Measurements from ENCODE around the gene SPEN. TPM values are rescaled to one million over a fixed set of nuclear protein-coding genes. Genes with fewer than 3 reads are reported as not detected.

The SPEN gene
- polyA plus RNA-seq, 1 donor from 2014 or later = 7.1 TPM

GRCh38 chr1:15953294-15953771 is 105.8 kb downstream of the SPEN start:
- Histone ChIP-seq H3K27ac (ENCODE audit: low read length) (no peak overlapping the region), H4K20me1 (ENCODE audit: insufficient read depth) (peaks cover 7% of the 10 kb centered on the region), H3K9me2 (ENCODE audit: insufficient read depth, low read length) (no peaks in the 10 kb centered on the region), H3K79me2 (replicated peaks; ENCODE audit: insufficient read depth, low read length) (peaks cover 10% of the 10 kb centered on the region), H3K9ac (ENCODE audit: low read length) (no peak overlapping the region), H3F3A (ENCODE audit: insufficient read depth, low read length, poor library complexity, severe bottlenecking) (no peaks in the 10 kb centered on the region), H3K36me3 (ENCODE audit: insufficient read depth, low read length) (no peaks in the 10 kb centered on the region), H2AFZ (ENCODE audit: low read depth, low read length) (no peak overlapping the region), H3K4me2 (ENCODE audit: low read length) (no peak overlapping the region), H3K4me3 (ENCODE audit: low read length) (no peak overlapping the region), H3K27me3 (ENCODE audit: insufficient read depth, low read depth, low read length) (no peaks in the 10 kb centered on the region), H3K9me3 (ENCODE audit: low read length) (no peaks in the 10 kb centered on the region)
- no peak for TF ChIP-seq POLR2AphosphoS5 (IDR thresholded peaks at IDR 0.05)
- TF ChIP-seq MXI1 (conservative IDR thresholded peaks at IDR 0.05; ENCODE audit: poor library complexity, severe bottlenecking) = no peak
- no peak for TF ChIP-seq EZH2 (IDR thresholded peaks at IDR 0.05; ENCODE audit: borderline replicate concordance, insufficient read depth, low read length, poor library complexity, severe bottlenecking)
- TF ChIP-seq RAD21 (conservative IDR thresholded peaks at IDR 0.05) = no peak
- TF ChIP-seq TAF1 (IDR thresholded peaks at IDR 0.05; ENCODE audit: low read depth) = no peak
- no peak for TF ChIP-seq CTCF (IDR thresholded peaks at IDR 0.05; ENCODE audit: poor library complexity, severe bottlenecking)
- TF ChIP-seq EP300 (conservative IDR thresholded peaks at IDR 0.05; ENCODE audit: poor library complexity, severe bottlenecking) = no peak
- no peak for TF ChIP-seq REST (IDR thresholded peaks at IDR 0.05; ENCODE audit: borderline replicate concordance)

GRCh38 chr1:15953791-15954241 is 106.3 kb downstream of the SPEN start:
- no peak for TF ChIP-seq SMC3 (conservative IDR thresholded peaks at IDR 0.05; ENCODE audit: poor library complexity)
- no peak for TF ChIP-seq POLR2AphosphoS5 (IDR thresholded peaks at IDR 0.05)
- TF ChIP-seq CTCF (IDR thresholded peaks at IDR 0.05; ENCODE audit: poor library complexity, severe bottlenecking) = no peak
- no peak for TF ChIP-seq EP300 (conservative IDR thresholded peaks at IDR 0.05; ENCODE audit: poor library complexity, severe bottlenecking)
- no peak for TF ChIP-seq RAD21 (conservative IDR thresholded peaks at IDR 0.05)
- no peak for TF ChIP-seq MXI1 (conservative IDR thresholded peaks at IDR 0.05; ENCODE audit: poor library complexity, severe bottlenecking)
- TF ChIP-seq TAF1 (IDR thresholded peaks at IDR 0.05; ENCODE audit: low read depth) = no peak
- TF ChIP-seq EZH2 (IDR thresholded peaks at IDR 0.05; ENCODE audit: borderline replicate concordance, insufficient read depth, low read length, poor library complexity, severe bottlenecking) = no peak
- no peak for TF ChIP-seq REST (IDR thresholded peaks at IDR 0.05; ENCODE audit: borderline replicate concordance)
- Histone ChIP-seq H3K4me3 (ENCODE audit: low read length) (peak overlapping the region; percentile 7), H3K9ac (ENCODE audit: low read length) (no peak overlapping the region), H4K20me1 (ENCODE audit: insufficient read depth) (peaks cover 7% of the 10 kb centered on the region), H3K79me2 (replicated peaks; ENCODE audit: insufficient read depth, low read length) (peaks cover 10% of the 10 kb centered on the region), H3F3A (ENCODE audit: insufficient read depth, low read length, poor library complexity, severe bottlenecking) (no peaks in the 10 kb centered on the region), H3K4me2 (ENCODE audit: low read length) (no peak overlapping the region), H3K27me3 (ENCODE audit: insufficient read depth, low read depth, low read length) (no peaks in the 10 kb centered on the region), H3K9me3 (ENCODE audit: low read length) (no peaks in the 10 kb centered on the region), H3K9me2 (ENCODE audit: insufficient read depth, low read length) (no peaks in the 10 kb centered on the region), H3K27ac (ENCODE audit: low read length) (peak overlapping the region; percentile 32), H3K36me3 (ENCODE audit: insufficient read depth, low read length) (no peaks in the 10 kb centered on the region), H2AFZ (ENCODE audit: low read depth, low read length) (no peak overlapping the region)

Measured in neural cell (in vitro differentiated cells).